OCI-M2 (cell line): ENCODE data around the gene RAB30.

Experiments
- DNase-seq: peaks from one replicate; lab custom pipeline; 2025; ENCODE audit not compliant: unreplicated experiment; lab: John Stamatoyannopoulos, UW

The RAB30 gene

DNA sequence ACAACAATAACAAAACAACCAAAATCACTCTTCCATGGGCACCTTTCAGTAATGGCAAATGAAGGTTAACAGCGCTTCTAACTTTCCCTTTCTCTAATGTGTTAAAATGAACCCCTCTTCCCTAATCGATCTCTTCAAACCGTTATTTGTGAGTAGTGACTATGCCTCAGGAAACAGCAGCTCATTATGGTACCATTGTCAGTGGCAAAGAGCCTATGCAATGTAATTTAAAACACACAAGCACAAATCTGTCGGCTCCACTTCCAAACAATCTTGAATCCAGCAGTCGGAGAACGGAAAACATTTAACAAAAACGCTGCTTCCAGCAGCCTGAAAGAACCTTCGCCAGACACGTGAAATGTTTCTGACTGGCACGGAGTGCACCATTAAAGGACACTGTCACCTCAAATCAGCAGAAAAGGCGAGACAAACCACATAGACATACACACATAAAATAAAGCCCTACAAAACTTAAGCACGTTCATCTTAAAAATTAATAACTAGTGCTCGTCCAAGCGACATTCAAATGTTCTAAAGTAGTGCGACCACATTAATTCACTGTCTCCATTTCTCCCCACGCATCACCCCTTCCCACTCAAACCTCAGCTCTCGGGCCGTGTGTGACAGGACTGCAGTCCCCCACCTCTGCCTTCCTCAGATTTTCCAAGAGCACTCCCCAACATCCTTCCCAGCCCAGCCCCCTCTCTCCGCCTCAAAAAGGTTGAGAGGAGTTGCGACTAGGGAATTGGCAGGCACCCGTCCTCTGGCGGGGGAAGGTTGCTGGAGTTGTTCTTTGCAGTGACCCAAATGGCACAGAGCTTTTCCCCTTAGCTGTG is 748 bp downstream of the RAB30 start:
- DNase-seq, result no peak

DNA sequence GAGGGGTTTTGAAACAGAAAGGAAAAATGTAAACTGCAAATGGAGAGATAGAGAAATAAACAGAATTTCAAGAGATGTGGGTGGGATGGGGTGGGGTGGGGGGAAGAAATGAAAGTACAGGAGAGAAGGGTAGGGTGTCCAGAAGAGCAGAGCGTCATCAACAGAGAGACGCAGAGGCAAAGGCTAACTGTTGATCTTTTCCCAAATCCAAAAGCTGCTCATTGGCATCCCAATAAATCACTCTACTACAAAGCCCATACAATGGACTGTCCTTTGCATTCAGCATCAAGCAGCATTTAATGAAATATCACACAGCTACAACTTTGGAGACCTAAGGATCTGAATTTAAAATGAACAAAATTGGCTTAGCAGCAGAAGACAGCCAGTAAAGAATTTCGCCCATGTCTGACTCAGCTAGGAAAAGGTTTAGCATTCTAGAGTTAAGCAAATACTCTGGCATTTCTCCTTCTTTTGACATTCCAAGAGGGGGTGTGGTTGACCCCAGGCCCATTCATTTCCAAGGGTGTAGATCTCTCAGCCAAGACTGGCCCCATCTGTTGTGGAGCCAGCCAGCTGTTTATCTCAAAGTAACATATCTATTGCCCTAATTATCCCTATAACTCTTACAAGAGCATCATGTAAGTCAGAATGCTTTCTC is 1.5 kb downstream of the RAB30 start:
- no peak for DNase-seq

DNA sequence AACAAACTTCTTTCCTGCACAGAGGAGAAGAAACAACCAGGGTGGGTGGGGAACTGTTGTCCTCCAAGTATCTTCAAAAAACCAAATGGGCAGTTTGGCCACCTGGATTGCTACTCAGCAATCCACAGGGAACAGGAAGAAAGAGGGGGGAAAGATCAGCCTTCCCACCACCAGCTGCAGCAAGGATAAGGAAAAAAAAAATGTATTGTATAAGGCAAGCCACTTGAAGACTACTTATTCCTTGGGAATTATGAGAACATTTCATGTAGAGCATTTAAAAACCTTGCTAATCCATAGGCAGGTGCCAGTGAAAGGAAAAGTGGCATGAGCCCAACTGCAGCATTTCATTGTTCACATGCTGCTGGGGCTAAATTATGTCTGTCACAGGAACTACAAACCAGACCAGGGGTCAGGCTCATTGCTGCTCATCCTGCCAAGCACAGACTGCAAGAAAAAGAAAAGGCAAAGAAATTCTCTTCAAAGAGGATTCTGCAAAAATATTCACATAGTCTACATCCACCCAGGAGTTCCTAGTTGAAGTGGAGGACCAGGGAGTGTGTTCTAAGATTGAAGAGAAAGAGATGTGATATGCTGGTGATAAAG is 2.2 kb downstream of the RAB30 start:
- DNase-seq, result no peak

GRCh38 chr11:83068568-83068967 is 3.1 kb downstream of the RAB30 start:
- DNase-seq, result no peak

DNA sequence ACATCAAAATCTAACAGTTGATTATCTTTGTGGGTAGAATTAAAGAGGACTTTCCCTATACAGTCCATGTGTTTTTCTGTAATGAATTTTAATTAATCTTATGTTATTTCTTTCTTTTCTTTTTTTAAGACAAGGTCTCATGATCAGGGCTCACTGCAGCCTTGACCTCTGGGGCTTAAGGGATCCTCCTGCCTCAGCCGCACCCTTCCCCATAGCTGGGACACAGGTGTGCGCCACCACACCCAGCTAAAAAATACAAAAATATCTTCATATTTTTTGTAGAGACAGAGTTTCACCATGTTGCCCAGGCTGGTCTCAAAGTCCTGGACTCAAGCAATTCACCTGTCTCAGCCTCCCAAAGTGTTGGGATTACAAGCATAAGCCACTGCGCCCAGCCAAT is 7.7 kb downstream of the RAB30 start:
- no peak for DNase-seq

- DNase-seq, result no peak
Observed at GRCh38 chr11:83063073-83063754, 8.5 kb downstream of the RAB30 start.

GRCh38 chr11:83061883-83062282 is 9.8 kb downstream of the RAB30 start:
- DNase-seq, result no peak

DNA sequence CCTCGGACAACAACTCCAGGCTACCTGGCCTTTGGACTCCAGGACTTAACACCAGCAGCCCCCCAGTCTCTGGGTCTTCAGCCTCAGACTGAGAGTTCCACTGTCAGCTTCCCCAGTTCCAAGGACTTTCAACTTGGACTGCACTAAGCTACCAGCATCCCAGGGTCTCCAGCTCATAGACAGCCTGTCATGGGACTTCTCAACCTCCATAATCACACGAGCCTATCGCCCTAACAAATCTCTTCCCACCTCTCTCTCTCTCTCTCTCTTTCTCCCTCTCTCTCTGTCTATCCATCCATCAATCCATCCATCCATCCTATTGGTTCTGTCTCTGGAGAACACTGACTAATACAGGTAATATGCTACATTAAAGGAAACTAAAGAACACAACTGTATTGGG is 10.7 kb downstream of the RAB30 start:
- no peak for DNase-seq

DNA sequence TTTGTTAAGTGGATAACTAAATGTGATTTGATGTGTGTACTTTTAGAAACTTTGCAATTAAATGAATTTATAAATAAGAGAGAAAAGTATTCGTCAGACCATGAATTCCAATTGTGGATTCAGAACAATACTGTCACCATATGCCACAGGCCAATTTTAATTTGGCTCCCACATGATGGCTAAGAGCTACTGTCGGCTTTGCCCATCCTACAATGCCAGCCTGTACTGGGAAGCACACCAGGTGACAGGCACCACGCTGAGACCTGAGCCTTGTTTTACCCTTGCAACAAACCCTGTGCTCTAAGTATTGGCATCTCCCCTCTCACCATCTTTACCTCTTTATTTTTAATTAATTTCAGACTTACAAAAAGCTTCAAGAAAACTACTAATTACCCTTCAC is 14.0 kb downstream of the RAB30 start:
- DNase-seq, result no peak

DNA sequence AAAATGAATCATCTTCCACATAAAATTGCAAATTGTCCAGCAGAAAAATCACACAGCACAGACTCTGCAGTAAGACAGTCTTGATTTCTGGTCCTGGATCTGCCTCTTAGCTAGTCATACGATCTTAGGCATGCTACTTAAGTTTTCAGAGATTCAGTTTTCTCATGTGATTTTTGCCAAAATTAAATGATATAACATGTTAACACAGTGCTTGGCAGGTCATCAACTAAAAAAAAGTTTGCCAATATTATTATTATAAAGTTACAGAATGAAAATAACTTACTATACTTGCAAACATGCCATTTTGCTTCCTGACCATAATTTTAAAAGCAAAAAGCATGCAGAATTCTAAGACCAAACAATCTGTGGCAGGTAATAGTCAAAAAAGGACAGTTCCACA is 15.1 kb downstream of the RAB30 start:
- no peak for DNase-seq

DNA sequence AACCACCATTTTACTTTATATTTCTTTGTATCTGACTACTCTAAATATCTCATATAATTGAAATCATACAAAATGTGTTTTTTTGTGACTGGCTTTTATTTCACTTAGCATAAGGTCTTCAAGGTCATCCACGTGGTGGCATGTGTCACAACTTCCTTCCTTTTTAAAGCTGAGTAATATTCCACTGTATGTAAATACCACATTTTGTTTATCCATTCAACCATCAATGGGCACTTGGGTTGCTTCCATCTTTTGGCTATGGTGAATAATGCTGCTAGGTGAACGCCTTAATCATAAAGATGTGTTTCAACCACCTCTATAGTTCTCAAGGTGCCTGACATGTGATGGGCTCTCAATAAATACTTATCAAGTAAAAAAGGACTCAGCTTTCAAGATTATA is 15.5 kb downstream of the RAB30 start:
- DNase-seq, result no peak

- DNase-seq, result no peak
Observed at GRCh38 chr11:83054904-83055380, 16.8 kb downstream of the RAB30 start.

- no peak for DNase-seq
Observed at GRCh38 chr11:83054001-83054400, 17.7 kb downstream of the RAB30 start.

GRCh38 chr11:83051760-83052671 is 19.7 kb downstream of the RAB30 start:
- no peak for DNase-seq

DNA sequence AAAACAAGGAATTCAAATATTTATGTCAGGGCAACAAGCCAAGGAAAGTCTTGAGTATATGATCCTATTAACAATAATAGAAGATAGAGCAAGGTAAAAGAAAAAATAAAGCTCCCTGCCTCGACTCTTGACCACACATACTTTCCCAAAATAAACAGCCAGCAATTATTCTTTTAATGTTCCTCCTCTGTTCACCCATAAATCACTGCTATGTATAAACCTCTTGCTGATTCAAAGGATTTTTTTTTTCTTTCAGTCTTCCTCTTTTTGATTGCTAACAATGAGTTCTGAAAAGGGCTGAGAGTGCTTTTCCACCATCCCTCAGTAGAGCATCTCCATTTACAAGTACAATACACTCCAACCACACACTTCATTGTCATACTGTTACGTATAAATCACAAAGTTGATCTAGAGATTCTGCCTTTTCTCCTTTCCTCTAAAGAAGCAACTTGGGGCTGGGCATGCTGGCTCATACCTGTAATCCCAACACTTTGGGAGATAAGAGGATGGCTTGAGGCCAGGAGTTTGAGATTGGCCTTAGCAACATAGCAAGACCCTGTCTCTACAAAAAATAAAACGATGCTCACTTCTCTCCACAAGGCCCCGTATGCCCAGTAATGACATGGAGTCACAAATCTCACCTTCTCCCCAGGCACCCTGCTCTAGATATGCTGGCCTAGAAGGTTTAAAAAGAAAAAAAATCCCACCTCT is 24.0 kb downstream of the RAB30 start:
- DNase-seq, result no peak

DNA sequence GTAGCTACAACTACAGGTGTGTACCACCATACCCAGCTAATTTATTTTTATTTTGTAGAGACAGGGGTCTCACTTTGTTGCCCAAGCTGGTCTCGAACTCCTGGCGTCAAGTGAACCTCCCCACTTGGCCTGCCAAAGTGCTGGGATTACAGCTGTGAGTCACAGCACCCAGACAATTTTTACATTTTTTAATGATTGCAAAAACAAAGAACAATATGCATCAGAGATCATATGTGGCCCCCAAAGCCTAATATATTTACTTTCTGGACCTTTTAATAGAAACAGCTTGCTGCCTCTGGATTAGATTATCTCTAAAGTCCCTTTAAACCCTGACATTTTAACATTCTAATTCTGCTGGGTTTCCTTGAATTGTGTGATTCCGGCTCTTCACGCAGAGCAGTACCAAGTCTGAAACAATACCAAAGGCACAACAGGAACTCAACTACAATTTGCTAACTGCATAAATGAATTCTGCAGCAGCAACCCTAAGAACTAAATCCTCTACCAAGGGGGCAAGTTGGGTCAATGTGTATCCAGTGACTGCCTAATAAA is 25.0 kb downstream of the RAB30 start:
- DNase-seq, result no peak

- DNase-seq, result no peak
Observed at GRCh38 chr11:83044958-83045712, 26.6 kb downstream of the RAB30 start.

DNA sequence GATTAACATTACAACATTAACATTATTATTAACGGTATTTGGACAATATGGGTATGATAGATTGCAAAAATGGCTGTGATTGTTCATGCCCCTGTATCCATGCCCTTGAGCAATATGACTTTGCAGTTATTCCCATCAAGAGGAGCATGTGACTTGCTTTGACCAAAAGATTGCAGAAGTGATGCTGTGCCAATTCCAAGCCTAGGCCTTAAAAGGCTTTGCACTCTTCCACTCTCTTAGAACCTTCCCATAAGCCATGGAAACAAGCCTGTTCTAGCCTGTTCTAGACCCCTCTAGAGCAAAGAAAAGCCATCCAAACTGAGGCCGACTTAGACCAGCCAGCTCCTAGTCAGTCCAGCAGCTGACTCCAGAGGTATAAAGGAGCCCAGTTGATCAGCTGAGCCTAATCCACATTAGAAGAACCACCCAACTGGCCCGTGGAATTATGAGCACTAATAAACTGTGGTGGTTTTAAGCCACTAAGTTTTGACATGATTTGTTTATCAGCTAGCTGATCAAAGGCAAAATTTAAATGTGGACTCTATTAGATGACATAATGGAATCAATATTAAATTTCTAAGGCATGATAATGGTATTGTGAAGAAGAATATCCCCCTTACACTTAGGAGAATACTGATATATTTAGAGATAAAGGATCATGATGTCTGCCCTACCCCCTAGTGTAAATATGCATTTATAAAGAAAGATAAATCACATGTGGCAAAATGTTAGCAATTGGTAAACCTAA is 28.6 kb downstream of the RAB30 start:
- DNase-seq, result no peak
